Peyer's patch (tissue), 4 donors: ENCODE data around the gene RNF111. TPM values are rescaled to one million over a fixed set of nuclear protein-coding genes. Genes with fewer than 3 reads are reported as not detected.

ENCODE experiments used
- DNase-seq, 3 donors: peaks; one replicate each; pipeline ENCODE4 v3.0.0-alpha.2; 2017 to 2019
- H3K27ac ChIP-seq, 4 donors: fragments of 200-600 bp; sonication (generic); one replicate each; pipeline ENCODE4 v1.5.1; 2016 to 2019
- H3K27me3 ChIP-seq, 2 donors: fragments of 200-600 bp; sonication (generic); one replicate each; pipeline ENCODE4 v1.5.1; 2019
- H3K36me3 ChIP-seq, 3 donors: fragments of 200-600 bp; sonication (generic); one replicate each; pipeline ENCODE4 v1.5.1; 2016 to 2019
- H3K4me1 ChIP-seq, 4 donors: fragments of 200-600 bp; sonication (generic); one replicate each; pipeline ENCODE4 v1.5.1; 2016 to 2019
- H3K4me3 ChIP-seq, 4 donors: fragments of 200-600 bp; sonication (generic); 1 replicate in 3 of 4; 2 replicates in 1 of 4; pipeline ENCODE4 v1.5.1; 2016 to 2019; ENCODE audit warnings: mild to moderate bottlenecking in 1 of 4
- H3K9me3 ChIP-seq, 4 donors: fragments of 200-600 bp; sonication (generic); one replicate each; pipeline ENCODE4 v1.5.1; 2016 to 2019; ENCODE audit warnings: mild to moderate bottlenecking in 1 of 4
- CTCF ChIP-seq, 6 experiments: fragments of 450-650 bp in 4 of 6; fragments of 200-600 bp in 2 of 6; sonication (generic) in 1 of 6; IDR thresholded peaks; one replicate each; pipeline ENCODE4 v1.5.1; 2017 to 2019; ENCODE audit warnings: antibody characterized with exemption in 6 of 6, mild to moderate bottlenecking in 3 of 6, moderate library complexity in 1 of 6
- POLR2A ChIP-seq, 2 donors: fragments of 450-650 bp; IDR thresholded peaks; one replicate each; pipeline ENCODE4 v1.5.1; 2017; ENCODE audit warnings: antibody characterized with exemption in 2 of 2, mild to moderate bottlenecking in 2 of 2, moderate library complexity in 2 of 2
- total RNA-seq, 4 donors: library from RNA; depleted of rRNA; stranded (reverse); fragments of >200 nt; gene quantifications; one replicate each; pipeline ENCODE4 v1.1.0, GENCODE V29; 2016

Gene RNF111
- total RNA-seq, 4 donors from 2014 or later = 24.5 to 45.4 (median 28.4) TPM

GRCh38 chr15:59087731-59088130 lies 100.3 kb downstream of the RNF111 start:
- H3K4me1 ChIP-seq = no peaks in the 10 kb centered on the region
- TF ChIP-seq CTCF (IDR thresholded peaks at IDR 0.05) = no peak
- peaks cover 0 to 63% (median 0%) of the 10 kb centered on the region in 3 donors for H3K36me3 ChIP-seq
- no peak for DNase-seq
- H3K27ac ChIP-seq = no peak overlapping the region
- H3K4me3 ChIP-seq = no peak overlapping the region
- no peaks in the 10 kb centered on the region for H3K9me3 ChIP-seq
- no peaks in the 10 kb centered on the region for H3K27me3 ChIP-seq

DNA sequence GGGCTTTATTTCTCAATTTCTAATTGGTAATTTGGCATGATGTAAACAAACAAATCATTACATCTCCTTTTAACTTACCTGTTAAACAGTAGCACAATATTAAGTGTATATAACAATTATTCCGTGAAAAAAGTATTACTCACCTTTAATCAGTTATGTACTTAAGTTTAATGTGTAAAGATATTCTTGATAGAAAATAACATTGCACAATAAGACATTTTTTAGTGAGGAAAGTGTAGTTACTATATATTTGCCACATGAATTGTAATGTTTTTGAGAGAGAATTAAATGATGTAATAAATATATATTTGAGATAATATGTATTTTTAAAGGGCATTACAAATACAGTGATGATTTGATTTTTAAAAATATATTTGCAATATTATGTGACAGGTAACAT lies 106.6 kb downstream of the RNF111 start:
- no peaks in the 10 kb centered on the region for H3K9me3 ChIP-seq
- no peak overlapping the region for H3K4me3 ChIP-seq
- H3K27ac ChIP-seq = no peak overlapping the region
- H3K27me3 ChIP-seq = no peaks in the 10 kb centered on the region
- DNase-seq = no peak
- no peak for TF ChIP-seq CTCF (IDR thresholded peaks at IDR 0.05)
- TF ChIP-seq POLR2A (IDR thresholded peaks at IDR 0.05) = no peak
- H3K36me3 ChIP-seq = peaks cover 0 to 80% (median 0%) of the 10 kb centered on the region in 3 donors
- H3K4me1 ChIP-seq = no peaks in the 10 kb centered on the region

DNA sequence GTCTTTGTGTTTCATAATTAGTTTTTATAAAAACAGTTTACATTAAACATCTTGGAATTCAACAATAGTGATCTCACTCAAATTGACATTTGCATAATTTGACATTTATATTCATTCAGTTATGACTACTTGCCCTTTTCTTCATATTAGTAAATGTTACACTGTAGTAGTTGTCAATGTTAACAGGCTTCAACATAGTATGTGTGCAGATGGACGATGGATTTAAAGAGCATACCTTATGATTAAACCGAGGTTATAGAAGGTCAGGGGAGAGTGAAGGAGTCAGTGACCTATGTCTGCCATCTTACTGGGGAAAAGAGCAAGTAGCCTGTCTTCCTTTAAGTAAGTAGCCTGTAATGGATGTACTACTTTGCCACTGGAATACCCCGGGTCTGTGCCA lies 109.0 kb downstream of the RNF111 start:
- Histone ChIP-seq H3K9me3 (no peaks in the 10 kb centered on the region), H3K27ac (no peak overlapping the region), H3K36me3 (peaks cover 0 to 61% (median 0%) of the 10 kb centered on the region in 3 donors), H3K4me1 (no peaks in the 10 kb centered on the region), H3K4me3 (no peak overlapping the region), H3K27me3 (no peaks in the 10 kb centered on the region)
- no peak for TF ChIP-seq CTCF (IDR thresholded peaks at IDR 0.05)
- no peak for TF ChIP-seq POLR2A (IDR thresholded peaks at IDR 0.05)
- DNase-seq = no peak

GRCh38 chr15:59099162-59099685 lies 111.8 kb downstream of the RNF111 start:
- Histone ChIP-seq H3K9me3 (no peaks in the 10 kb centered on the region), H3K27ac (no peak overlapping the region)
- no peak for DNase-seq

GRCh38 chr15:59104602-59104911 lies 117.1 kb downstream of the RNF111 start:
- H3K27ac ChIP-seq = peak overlapping the region in 2 of 4 donors; percentile 6 to 49
- H3K9me3 ChIP-seq = no peaks in the 10 kb centered on the region

More at GRCh38 chr15:59099162-59099685, 111.8 kb downstream of the RNF111 start:
- Histone ChIP-seq H3K4me3 (no peak overlapping the region), H3K4me1 (no peaks in the 10 kb centered on the region), H3K27me3 (no peaks in the 10 kb centered on the region), H3K36me3 (peaks cover 0 to 42% (median 0%) of the 10 kb centered on the region in 3 donors)
- TF ChIP-seq POLR2A (IDR thresholded peaks at IDR 0.05) (no peak), CTCF (IDR thresholded peaks at IDR 0.05) (no peak)

More at GRCh38 chr15:59104602-59104911, 117.1 kb downstream of the RNF111 start:
- Histone ChIP-seq H3K4me1 (peaks cover 0 to 7% (median 0%) of the 10 kb centered on the region in 4 donors), H3K4me3 (peak overlapping the region; percentile 47 to 86 (median 71)), H3K36me3 (peaks cover 0 to 4% (median 0%) of the 10 kb centered on the region in 3 donors), H3K27me3 (no peaks in the 10 kb centered on the region)
- TF ChIP-seq CTCF (IDR thresholded peaks at IDR 0.05) = no peak
- TF ChIP-seq POLR2A (IDR thresholded peaks at IDR 0.05) = no peak
- DNase-seq = no peak
